NCI-H146 treated with DMSO at 0.1 percent for 48 hours (cell line): ENCODE data around the gene KRT77.
"Not testable (repeated sequence)": the region's sequence is repeated elsewhere in the genome, so short reads cannot be mapped to it uniquely, and the experiment has no call there.

Source experiments
- DNase-seq: peaks from one replicate; lab custom pipeline; 2025; ENCODE audit not compliant: unreplicated experiment; lab: John Stamatoyannopoulos, UW

The KRT77 gene

DNA sequence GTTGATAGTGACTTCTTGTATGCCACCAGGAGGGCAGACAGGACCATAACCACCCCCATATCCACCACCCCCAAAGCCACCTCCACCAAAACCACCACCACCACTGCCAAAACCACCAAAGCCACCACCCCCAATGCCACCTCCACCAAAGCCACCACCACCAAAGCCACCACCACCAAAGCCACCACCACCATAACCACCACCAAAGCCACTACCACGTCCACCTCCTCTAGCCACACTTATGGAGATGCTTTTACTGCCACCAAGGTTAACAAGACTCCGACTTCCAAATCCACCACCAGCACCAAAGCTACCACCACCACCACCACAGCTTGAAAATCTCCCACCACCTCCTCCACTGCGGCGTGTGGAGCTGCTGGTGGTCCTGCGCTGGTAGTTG lies 23.4 kb downstream of the KRT77 start:
- no peak for DNase-seq

DNA sequence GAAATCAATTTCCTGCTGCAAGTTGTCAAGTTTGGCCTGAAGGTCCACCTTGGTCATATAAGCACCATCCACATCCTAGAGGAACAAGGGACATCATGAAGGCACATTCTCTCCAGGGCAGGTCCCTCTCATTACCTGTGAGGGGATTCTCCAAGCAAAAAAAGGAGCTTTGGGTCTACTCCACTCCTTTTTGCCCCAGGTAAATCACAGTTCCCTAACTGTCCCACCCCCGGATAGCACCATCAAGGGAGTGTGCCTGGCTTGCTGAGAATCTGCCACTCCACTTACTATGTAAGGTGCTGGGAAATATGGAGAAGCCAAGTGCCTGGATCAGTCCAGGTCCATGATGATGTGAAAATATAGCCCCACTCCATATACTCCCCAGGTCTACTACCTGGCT lies 25.7 kb downstream of the KRT77 start:
- DNase-seq: no peak

DNA sequence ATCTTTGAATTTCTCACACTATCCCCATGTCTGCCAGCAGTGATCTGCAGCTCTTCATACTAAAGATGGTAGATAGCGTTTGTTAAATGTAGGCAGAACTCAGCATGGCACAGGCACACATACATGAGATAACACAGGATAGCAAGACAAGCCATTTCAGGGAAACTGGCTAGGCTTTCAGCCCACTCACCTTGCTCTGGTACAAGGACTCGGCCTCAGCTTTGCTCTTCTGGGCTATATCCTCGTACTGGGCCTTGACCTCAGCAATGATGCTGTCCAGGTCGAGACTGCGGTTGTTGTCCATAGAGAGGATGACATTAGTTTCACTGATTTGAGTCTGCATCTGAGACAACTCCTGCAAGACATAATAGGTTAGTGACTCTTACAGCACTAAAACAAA lies 26.2 kb downstream of the KRT77 start:
- DNase-seq: no peak

DNA sequence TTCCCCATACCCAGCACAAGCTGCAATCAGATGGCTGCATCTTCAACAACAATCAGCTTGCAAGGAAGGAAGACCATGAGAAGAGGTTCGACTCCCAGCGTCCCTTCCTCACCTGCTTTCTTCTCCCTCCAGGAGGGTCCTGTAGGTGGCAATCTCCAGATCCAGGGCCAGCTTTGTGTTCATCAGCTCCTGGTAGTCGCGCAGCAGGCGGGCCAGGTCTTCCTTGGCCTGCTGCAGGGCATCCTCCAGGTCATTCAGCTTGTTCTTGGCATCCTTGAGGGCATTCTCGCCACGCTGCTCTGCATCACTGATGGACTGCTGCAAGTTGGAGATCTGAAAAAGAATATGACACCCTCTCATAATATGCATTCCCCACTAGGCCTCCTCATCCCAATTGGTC lies 27.2 kb downstream of the KRT77 start:
- no peak for DNase-seq

DNA sequence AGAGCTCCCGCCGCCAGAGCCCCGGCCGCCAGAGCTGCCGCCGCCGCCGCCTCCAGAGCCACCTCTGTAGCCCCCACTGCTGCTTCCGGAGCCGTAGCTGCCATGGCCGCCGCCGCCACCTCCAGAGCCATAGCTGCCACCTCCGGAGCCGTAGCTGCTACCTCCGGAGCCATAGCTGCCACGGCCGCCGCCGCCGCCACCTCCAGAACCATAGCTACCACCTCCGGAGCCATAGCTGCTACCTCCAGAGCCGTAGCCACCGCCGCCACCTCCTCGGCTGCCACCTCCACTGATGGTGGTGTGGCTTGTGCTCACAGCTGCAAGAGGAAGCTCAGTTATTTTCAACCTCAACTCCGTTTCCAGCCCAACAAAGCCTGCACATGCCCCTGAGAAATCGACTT lies 28.0 kb downstream of the KRT77 start:
- DNase-seq: no peak

DNA sequence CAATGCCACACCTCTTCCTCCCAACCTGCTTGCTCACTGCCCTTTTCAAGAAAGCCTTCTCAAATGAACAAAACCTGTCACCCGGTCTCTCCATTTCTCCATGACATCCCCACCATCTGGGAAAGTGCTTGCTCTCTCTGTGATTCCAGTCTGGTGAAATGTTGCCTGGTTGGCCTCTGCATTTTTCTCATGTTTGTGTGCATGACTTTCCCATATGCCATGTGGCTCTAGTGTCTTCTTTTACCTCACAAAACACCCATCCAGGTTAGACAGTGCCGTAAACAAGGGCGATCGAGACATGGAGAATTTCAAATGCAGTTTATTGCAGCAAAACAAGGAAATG lies 28.9 kb downstream of the KRT77 start:
- DNase-seq: no peak

DNA sequence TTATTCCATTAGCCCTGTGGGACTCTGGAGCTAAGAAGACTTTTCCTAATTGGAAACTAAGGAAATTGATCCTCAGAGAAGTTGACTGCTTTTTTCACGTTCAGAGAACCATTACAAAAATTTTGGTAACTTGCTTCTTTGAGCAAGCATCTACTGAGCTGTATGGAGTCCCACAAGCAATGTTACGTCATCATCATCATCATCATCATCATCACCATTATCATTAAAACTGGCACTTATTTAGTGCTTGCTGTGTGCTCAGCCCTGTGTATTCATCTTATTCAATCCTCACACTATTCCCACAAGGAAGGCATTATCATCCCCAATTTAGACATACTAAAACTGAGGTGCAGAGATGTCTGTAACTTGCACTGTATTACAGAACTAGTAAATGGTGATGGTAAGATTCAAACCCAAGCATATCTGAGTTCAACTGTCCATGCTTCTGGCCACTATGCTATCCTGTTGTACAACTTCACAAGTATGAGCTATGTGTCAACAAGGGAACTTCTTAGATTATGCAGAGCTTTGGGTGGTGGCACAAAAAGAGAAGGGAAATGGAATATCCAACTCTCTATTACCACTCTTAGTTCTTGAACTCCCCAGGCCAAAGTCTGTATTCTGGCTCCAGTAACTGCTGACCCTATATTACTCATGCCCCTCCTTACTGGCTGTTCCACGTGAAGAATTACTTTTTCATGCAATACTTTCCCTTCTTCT lies 29.5 kb downstream of the KRT77 start:
- DNase-seq: no peak

DNA sequence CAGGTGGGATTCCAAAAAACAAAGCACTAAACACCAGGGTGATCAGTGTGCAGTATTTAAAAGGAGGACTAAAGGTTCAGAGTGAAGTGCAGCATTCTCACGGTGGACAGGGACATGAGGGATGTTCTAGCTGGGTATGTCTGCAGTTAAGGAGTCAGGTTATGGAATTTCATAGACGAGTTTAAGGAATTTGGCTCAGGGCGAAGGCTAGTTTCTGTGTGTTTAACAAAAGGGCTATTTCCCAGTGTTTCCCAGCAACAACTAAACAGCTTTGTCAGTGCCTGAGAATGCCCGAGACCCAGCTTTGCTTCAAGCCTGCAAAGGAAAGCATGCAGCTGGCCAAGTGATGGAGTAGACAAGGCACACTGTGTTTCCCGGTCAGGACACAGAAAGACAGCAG lies 30.1 kb downstream of the KRT77 start:
- no peak for DNase-seq

DNA sequence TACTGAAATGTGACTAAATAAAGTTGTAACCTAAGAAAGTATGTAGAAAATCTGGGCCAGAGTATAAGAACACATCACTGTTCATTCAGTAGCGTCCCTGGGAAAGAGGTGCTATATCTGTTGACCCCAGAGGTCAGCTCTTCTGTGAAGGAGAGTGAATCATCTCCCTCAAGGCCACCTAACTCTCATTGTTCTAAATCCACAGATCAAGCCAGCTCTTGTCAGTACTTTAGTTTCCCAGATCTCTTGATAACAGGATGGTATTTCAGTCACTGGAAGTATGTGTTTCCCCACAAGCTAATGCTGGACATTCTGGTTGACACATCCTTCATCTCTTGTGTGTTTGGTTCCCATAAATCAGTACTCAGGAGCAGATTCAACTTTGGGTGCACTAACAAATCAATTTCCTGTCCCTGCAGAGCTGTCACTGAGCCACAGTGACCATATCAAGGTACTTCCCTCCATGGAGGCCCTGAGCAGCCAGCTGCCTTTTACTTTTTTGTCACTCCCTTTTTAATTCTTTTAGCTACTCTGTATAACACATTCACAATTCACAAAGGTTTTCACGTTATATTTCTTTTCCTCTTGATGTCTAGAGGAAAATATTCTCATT lies 30.9 kb downstream of the KRT77 start:
- DNase-seq: no peak

DNA sequence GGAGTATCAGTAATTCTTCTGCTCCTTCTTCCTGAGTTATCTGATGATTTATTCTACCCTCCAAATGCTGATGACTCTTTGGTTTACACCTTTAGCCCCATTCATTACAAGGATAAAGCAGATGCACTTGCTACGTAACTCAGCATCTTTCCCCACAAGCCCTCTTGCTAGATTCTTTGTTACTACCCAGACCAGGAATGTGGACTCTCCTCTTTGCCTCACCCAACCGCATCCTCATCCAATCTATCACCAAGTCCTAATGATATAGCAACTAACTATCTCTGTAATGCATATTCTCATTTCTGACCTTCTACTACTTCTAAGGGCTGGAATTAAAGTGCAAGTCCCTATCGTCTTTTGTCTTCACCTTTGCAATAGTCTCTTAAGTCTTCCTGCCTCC lies 32.4 kb downstream of the KRT77 start:
- no peak for DNase-seq

DNA sequence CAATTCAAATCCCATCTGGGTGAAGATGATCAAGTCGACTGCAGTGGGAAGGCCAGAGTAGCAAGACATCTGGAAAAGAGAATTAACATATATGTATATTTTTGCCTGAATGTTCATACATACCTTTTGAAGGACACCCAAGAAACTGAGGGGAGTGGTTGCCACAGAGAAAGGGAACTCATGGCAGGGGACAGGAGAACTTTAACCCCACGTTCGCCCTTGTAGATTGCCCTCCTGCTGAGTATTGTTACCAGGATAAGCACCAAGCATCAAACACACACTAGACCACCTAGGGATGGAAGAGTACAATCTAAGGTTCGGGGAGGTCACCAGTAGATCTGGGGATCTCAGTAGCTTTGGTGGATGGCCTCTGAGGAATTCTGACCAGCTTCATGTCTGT lies 32.8 kb downstream of the KRT77 start:
- no peak for DNase-seq

DNA sequence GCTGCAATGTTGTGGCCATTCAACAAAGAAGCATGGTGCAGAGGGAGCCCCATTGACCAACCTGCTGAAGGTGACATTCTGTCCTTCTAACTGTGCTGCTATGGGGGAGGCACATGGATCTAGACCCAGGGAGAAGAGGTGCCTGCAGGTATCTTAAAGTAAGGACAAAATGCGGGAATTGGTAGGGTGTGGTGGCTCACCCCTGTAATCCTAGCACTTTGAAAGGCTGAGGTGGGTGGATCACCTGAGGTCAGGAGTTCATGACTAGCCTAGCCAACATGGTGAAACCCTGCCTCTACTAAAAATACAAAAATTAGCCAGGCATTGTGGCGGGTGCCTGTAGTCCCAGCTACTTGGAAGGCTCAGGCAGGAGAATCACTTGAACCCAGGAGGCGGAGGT lies 33.4 kb downstream of the KRT77 start:
- not testable (repeated sequence) for DNase-seq

DNA sequence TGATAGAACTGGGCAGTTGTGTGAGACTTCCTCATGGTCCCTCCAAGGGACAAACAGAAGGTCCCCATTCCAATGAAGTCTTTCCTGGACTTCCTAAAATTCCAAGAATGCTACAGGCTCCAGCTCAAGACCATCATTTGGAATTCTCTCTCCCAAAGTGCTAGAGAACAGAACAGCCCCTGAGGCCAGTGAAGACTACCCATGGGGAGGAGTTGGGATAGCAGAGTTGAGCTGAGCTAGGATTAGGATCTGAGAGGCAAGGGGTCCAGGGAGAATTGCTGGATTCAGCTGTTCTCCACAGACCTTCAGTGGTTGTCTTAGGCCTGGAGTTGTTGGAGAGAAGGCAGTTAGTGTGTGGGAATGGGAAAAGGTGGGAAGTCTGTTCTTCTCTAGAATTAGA lies 33.9 kb downstream of the KRT77 start:
- no peak for DNase-seq

DNA sequence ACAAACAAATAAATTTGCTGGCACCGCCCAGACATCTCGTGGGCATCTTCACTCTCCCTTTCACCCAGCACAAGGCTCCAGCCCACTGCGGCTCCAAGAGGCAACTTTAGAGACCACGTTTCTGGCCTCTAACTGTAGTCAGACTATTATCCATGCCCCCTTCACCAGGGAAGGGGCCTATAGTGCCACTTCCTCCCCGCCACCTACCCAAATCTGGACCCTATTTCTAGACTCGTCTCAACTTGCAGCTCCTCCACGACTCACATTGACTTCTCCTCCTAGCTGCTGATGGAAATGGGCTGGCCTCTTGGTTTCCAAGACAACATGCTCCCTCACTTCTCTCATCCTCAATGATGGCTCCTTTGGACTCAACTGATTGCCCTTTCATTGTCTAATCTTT lies 35.4 kb downstream of the KRT77 start:
- DNase-seq: no peak

DNA sequence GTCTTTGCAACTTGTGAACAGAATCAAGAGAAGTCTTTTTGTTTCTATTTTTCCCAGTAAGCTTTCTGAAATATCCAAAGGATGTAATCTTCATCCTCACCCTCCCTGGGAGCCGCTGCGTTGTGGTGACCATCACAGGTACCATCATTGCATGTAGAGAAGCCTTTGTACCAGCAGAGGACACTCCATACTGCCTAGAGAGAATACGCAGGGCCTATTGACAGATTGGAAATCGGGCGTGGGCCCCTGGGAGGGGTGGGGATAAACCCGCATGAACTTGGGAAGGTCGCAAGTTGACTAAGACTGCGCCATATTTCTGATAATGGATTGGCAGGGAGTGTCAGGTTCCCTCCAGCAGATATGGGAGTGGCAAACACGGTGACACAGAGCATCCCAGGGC lies 35.8 kb downstream of the KRT77 start:
- no peak for DNase-seq

DNA sequence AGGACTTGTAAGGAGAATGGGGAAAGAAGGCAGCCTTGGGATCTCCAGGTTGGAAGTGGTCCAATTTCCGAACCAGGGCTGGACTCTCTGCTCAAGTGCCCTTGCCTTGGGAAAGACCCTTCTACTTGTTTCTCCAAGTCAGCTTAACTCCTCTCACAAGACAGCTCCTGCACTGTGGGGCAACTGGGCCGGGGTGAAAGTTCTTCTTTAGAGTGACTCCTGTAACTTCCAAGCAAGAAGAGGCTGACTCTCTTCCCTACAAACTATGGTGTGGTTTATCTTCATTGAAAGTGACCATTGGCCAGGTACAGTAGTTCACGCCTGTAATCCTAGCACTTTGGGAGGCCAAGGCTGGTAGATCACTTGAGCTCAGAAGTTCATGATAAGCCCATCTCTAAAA lies 36.9 kb downstream of the KRT77 start:
- DNase-seq: no peak

DNA sequence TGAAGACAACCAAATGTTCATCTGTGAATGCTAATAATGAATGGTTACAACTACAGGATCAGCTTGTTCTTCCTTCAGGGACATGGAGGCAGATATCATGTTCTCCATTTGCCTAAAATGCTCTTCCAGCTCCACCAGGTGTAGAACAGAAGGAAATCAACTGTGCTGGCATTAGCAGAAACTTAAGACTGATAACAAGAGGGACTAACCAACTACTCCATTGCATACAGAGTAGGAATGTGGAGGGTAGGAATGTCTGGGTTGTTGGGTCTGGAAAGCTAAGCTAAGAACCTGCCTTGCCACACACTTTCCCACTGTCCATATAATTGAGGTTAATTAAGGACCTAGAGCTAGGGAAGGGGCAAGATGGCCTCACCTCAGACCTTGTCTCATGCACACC lies 39.9 kb downstream of the KRT77 start:
- no peak for DNase-seq

DNA sequence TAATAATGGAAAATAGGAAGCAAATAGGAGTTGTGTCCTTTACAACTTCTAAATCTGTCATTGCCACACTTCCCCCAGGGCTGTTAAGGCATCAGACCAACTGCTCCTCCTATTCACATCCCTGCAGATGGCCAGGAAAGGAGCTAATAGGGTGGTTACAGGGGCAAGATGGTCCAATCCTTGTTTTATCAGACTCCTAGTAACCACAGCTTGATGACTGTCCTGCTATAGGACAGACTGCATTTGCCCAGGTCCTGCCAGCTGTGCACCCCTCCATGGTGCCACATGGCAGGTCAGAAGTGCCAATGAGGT lies 40.5 kb downstream of the KRT77 start:
- DNase-seq: no peak

DNA sequence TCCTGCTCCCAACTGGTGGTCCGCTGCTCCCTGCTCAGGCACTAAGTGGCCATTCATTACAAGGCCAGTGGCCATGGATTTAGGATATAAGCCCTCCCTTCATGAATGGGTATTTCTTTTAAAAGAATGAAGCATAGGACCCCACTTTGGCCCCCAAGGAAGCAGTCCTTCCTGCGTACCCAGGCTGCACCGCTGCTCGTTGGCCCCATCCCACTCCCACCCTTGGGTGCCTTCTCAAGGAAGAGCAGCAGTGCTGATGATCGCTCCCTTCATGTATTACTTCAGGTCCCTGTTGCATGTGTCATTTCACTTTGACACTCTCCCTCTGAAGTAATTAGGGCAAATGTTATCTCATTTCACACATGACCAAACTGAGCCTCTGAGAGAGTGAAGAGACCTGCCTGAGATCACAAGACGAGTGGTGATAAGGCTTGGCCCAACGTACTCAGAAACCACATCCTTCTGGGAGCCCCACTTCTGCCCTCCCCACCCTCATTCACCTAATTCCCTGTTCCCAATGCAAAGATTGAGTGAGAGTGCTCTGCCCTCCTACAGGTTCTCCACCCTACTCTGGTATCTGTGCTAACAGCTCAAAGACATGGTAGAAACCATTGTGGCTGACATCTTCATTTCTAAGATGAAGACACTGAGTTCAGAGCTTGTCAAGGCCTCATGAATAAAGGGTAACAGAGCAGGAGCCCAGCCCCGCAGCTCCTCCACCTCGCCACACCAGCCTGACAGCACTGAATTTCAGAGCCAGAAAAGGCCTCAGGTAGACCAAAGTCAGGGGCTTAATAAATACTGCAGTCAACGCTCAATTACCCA lies 41.0 kb downstream of the KRT77 start:
- DNase-seq: no peak

DNA sequence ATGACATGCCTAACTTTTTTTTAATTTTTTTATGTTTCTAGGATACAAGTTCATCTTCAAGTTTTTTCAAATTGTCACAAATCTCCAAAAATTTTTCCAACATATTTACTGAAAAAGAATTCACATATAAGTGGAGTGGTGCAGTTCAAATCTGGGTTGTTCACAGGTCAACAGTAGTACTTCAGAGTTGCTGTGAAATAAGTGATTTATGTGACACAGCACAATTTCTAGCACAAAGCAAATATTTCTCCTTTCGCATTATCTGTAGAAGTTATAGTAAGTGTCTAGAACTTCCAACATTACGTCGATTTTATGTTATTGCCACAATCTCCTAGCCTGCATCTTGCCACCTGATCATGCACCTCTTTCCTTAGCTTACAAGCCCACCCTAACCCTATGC lies 41.7 kb downstream of the KRT77 start:
- no peak for DNase-seq

DNA sequence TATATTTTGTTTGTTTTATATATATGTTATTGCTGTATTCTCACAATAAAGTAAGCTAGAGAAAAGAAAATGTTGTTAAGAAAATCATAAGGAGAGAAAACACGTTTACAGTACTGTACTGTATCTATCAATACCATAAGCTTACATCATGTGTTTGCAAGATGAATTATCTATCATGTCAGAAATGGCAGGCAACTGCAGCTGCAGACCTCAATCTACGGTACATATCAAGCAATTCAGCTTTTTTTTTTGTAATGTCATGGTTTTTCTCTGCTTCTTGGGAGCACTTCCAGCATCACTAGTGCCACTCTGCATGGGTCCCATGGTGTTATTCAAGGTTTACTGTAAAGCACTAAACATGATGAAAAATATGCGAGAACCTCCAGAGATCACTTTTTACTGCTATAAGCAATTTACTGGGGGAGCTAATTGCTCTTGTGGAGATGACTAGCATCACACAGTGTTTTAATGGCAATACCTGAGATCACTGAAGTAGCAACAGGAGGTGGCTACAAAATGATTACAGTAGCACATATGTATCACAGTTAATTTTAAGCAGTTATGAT lies 42.3 kb downstream of the KRT77 start:
- no peak for DNase-seq

DNA sequence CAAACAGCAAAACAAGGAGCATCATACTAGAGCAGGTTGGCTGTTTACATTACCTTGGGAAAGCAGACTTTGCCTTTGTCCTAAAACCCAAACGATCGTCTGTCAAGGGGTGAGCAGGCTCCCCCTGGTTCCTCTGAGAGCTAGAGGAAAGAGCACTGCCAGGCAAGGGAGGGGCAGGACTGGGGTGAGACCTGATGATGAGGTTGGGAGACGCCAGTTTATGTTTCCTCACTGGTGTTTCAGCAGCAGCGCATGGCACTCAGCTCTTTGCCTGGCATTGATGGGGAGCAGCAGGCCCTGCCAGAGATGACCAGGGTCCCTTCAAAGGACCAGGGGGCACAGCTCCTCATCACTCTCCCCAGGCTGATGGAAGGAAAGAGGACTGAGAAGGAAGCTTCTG lies 43.4 kb downstream of the KRT77 start:
- DNase-seq: no peak
